GM20000 (cell line): ENCODE measurements around the gene SLC22A7.

Source experiments
- DNase-seq: peaks from one replicate; pipeline ENCODE4 v3.0.0; 2012; ENCODE audit warnings: low spot score
- CTCF ChIP-seq: IDR thresholded peaks from 2 replicates; pipeline ENCODE4 v1.5.1; 2012; ENCODE audit warnings: mild to moderate bottlenecking, control low read depth; ENCODE audit errors: extremely low read depth, missing control alignments

Gene SLC22A7

GRCh38 chr6:43267619-43268354, 30.3 kb upstream of the SLC22A7 start:
- DNase-seq, result no peak
- TF ChIP-seq CTCF, result no peak

GRCh38 chr6:43268355-43268700, 29.7 kb upstream of the SLC22A7 start:
- no peak for TF ChIP-seq CTCF
- no peak for DNase-seq

- DNase-seq, result no peak
- no peak for TF ChIP-seq CTCF
Measured at GRCh38 chr6:43268782-43269272, 29.2 kb upstream of the SLC22A7 start.

- TF ChIP-seq CTCF, result no peak
- no peak for DNase-seq
Measured at GRCh38 chr6:43269273-43270007, 28.6 kb upstream of the SLC22A7 start.

GRCh38 chr6:43271103-43271815, 26.8 kb upstream of the SLC22A7 start:
- no peak for DNase-seq
- no peak for TF ChIP-seq CTCF

- no peak for DNase-seq
- no peak for TF ChIP-seq CTCF
Measured at GRCh38 chr6:43271944-43272343, 26.1 kb upstream of the SLC22A7 start.

GRCh38 chr6:43273707-43274106, 24.4 kb upstream of the SLC22A7 start:
- no peak for DNase-seq
- no peak for TF ChIP-seq CTCF
